Measurements from ENCODE around the gene TMEM187. TPM values are rescaled to one million over a fixed set of nuclear protein-coding genes. Genes with fewer than 3 reads are reported as not detected.

The TMEM187 gene, protein sequence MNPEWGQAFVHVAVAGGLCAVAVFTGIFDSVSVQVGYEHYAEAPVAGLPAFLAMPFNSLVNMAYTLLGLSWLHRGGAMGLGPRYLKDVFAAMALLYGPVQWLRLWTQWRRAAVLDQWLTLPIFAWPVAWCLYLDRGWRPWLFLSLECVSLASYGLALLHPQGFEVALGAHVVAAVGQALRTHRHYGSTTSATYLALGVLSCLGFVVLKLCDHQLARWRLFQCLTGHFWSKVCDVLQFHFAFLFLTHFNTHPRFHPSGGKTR
- 3.9 TPM for polyA plus RNA-seq (2013)

DNA sequence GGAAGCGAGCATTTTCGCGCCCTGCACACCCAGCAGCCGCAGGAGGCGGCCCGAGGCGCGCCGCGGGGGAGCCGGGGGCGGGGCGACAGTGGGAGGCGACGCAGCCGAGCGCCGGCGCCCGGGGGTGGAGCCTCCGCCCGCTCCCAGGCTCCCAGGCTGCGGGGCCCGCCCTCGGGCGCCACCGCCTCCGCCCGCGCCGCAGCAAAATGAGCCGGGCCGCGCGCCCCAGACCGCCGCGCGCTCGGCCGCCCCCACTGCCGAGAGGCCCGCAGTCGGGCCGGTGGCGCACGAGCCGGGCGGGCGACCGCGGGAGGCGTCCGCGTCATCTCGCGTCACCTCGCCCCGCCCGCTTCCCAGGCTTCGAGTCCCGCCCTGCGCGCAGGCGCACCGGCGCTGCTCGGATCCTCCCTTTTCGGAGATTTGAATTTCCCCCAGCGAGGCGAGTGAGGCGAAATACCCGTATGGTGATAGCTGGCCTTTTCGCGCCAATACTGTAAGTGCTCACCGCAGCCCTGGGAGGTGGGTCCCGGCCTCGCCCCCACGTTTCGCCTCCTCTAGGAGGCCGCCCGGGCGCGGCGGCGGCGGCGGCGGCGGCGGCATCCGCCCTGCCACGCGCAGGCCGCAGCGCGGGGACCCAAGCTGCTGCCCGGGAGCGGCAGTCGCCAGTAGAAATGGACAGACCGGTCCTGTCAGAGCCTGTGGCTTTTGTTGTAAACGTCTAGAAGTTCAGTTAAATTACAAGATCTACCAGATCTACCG lies at the start of gene TMEM187:
Gene TMEM187 (plus strand): TSS at position 387 of the 759 bp plus-strand sequence. CDS start 9,309 bp downstream, outside the sequence.
- CTCF ChIA-PET = no interaction called here
- H3K27me3 ChIP-seq (replicated peaks in 2 of 5; ENCODE audit: control insufficient read depth in 4 of 5, insufficient read depth in 5 of 5, low read length in 4 of 5) = peaks cover 0 to 13% (median 0%) of the 10 kb centered on the region in 5 experiments
- peak; percentile 79 to 94 (median 92) for DNase-seq
- POLR2A ChIA-PET = interaction anchor here (1.9 to 2.2 kb wide), 2 partner anchors 30 to 46 kb away, joined by 7 to 11 read pairs; partner anchors contain the start of gene ARHGAP4
- H3K36me3 ChIP-seq (ENCODE audit: control insufficient read depth in 4 of 4, insufficient read depth in 4 of 4, low read length in 3 of 4) = peaks cover 0 to 7% (median under 1%) of the 10 kb centered on the region in 4 experiments
- 18% methylated on average over 87 of the region's 103 CpGs for WGBS (ENCODE audit: insufficient coverage)
- peaks cover 10 to 45% (median 43%) of the 10 kb centered on the region in 4 experiments for H3K4me1 ChIP-seq (ENCODE audit: control extremely low read depth in 1 of 4, control insufficient read depth in 4 of 4, insufficient read depth in 4 of 4, low read length in 3 of 4)
- H3K27ac ChIP-seq (ENCODE audit: insufficient read depth in 1 of 2, low read depth in 1 of 2, low read length in 2 of 2, poor library complexity in 1 of 2, severe bottlenecking in 2 of 2) = peak within 1 kb of the TSS; percentile 98 to 99
- H3K4me3 ChIP-seq (ENCODE audit: control insufficient read depth in 1 of 7, extremely low read depth in 1 of 7, insufficient read depth in 4 of 7, low read depth in 2 of 7, low read length in 6 of 7) = peak within 1 kb of the TSS; percentile 80 to 97 (median 93)
- H3K9me3 ChIP-seq (ENCODE audit: control extremely low read depth in 1 of 5, control insufficient read depth in 4 of 5, insufficient read depth in 2 of 5, low read depth in 1 of 5, low read length in 4 of 5) = no peaks in the 10 kb centered on the region

DNA sequence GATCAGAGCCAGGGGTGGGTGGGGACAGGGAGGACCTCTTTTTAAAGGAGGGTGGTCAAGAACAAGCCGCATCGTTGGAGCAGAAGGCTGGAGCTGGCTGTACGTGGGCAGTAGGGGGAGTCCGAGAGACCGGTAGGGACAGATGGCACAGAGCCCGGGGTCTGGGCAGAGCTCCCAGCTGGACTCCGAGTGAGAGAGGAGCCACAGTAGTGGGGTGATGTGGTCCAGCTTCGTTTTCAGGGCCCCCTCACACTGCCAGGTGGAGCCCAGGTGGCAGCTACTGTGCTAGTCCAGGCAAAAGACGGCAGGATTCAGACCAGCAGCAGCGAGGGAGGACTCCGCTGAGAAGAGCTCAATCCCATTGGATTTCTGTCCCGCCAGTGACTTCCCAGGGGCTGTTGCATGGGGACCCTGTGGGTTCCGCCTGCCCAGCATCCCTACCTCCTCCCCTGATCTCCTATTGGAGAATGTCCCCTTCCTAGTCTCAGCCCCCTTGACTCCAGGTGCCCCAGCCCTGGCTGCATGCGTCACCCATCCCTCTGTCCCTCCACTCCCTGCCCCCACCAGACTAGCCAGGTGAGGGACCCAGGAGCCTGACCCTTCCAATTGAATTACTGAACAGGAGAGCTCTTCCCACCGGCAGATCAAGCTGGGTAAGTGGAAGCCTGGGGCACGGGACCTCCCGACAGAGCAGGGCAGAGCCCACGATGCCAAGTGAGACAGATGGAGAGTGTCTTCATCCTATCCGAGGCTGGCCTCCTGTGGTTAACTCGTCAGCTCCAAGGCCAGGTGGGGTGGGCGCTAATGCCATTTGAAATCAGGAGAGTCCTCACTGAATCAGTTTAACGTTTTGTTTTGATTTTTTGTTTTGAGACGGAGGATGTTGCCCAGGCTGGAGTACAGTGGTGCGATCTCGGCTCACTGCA lies 49.4 kb upstream of the TMEM187 start:
- DNase-seq = no peak
- CTCF ChIA-PET = interaction anchor here (1.0 to 19.1 kb wide), 9 partner anchors 10 to 160 kb away, joined by 3 to 482 read pairs (median 10); partner anchors contain the start of genes PLXNB3 and RENBP
- H3K27me3 ChIP-seq (replicated peaks in 2 of 5; ENCODE audit: control insufficient read depth in 4 of 5, insufficient read depth in 5 of 5, low read length in 4 of 5) = peaks cover 0 to 21% (median 0%) of the 10 kb centered on the region in 5 experiments
- no peaks in the 10 kb centered on the region for H3K9me3 ChIP-seq (ENCODE audit: control extremely low read depth in 1 of 5, control insufficient read depth in 4 of 5, insufficient read depth in 2 of 5, low read depth in 1 of 5, low read length in 4 of 5)
- H3K4me3 ChIP-seq (ENCODE audit: control insufficient read depth in 1 of 7, extremely low read depth in 1 of 7, insufficient read depth in 4 of 7, low read depth in 2 of 7, low read length in 6 of 7) = peak overlapping the region in 4 of 7 experiments; percentile 17 to 58 (median 34)
- 62% methylated on average over 22 of the region's 25 CpGs for WGBS (ENCODE audit: insufficient coverage)
- H3K27ac ChIP-seq (ENCODE audit: insufficient read depth in 1 of 2, low read depth in 1 of 2, low read length in 2 of 2, poor library complexity in 1 of 2, severe bottlenecking in 2 of 2) = no peak overlapping the region
- H3K36me3 ChIP-seq (ENCODE audit: control insufficient read depth in 4 of 4, insufficient read depth in 4 of 4, low read length in 3 of 4) = peaks cover 0 to 31% (median 16%) of the 10 kb centered on the region in 4 experiments
- POLR2A ChIA-PET = interaction anchor here (0.6 to 3.2 kb wide), 6 partner anchors 12 to 489 kb away, joined by 3 to 20 read pairs (median 4); partner anchors contain the start of gene RENBP
- H3K4me1 ChIP-seq (ENCODE audit: control extremely low read depth in 1 of 4, control insufficient read depth in 4 of 4, insufficient read depth in 4 of 4, low read length in 3 of 4) = peaks cover 9 to 66% (median 57%) of the 10 kb centered on the region in 4 experiments

DNA sequence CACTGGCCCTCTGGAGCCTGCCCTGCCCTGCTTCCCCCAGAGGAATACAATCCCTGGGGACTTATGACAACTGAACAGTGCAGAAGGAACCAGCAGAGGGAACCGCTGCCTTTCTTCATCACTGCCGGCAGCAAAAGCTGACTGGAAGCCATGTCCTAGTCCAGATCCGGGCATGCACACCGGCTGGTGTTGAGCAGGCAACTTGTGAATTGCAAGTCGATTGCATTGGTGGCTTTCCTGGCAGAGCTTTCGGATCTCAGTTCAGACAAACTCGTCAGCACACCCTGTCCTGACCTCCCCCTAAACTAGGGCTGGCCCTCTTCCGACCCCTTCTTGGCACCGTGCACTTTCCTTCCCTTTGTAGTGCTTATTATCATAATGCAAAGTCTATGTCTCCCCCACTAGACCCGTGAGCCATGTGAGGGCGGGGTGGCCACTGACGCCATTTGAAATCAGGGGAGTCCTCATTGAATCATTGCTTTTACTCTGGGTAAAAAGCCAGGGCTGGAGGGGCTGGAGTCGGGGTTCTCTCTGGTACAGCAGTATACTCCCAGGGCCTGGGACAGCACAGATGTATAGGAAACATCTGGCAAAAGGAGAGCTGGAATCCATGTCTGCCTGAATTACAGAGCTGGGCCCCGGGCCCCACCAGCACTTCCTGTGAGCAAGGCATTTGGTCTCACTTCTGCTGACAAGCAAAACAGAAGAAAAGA lies 48.2 kb upstream of the TMEM187 start:
- peak in 2 of 3 donors; percentile 74 to 77 for DNase-seq
- H3K4me1 ChIP-seq (ENCODE audit: control extremely low read depth in 1 of 4, control insufficient read depth in 4 of 4, insufficient read depth in 4 of 4, low read length in 3 of 4) = peaks cover 9 to 70% (median 66%) of the 10 kb centered on the region in 4 experiments
- H3K27ac ChIP-seq (ENCODE audit: insufficient read depth in 1 of 2, low read depth in 1 of 2, low read length in 2 of 2, poor library complexity in 1 of 2, severe bottlenecking in 2 of 2) = peak overlapping the region in 1 of 2 experiments; percentile 79
- no peaks in the 10 kb centered on the region for H3K9me3 ChIP-seq (ENCODE audit: control extremely low read depth in 1 of 5, control insufficient read depth in 4 of 5, insufficient read depth in 2 of 5, low read depth in 1 of 5, low read length in 4 of 5)
- H3K27me3 ChIP-seq (replicated peaks in 2 of 5; ENCODE audit: control insufficient read depth in 4 of 5, insufficient read depth in 5 of 5, low read length in 4 of 5) = peaks cover 0 to 18% (median 0%) of the 10 kb centered on the region in 5 experiments
- WGBS (ENCODE audit: insufficient coverage) = 33% methylated on average over 13 of the region's 14 CpGs
- CTCF ChIA-PET = interaction anchor here (1.0 to 19.1 kb wide), 13 partner anchors 9 to 162 kb away, joined by 3 to 482 read pairs (median 5); partner anchors contain the start of genes HCFC1 and RENBP
- peaks cover 0 to 23% (median 10%) of the 10 kb centered on the region in 4 experiments for H3K36me3 ChIP-seq (ENCODE audit: control insufficient read depth in 4 of 4, insufficient read depth in 4 of 4, low read length in 3 of 4)
- peak overlapping the region in 6 of 7 experiments; percentile 64 to 82 (median 72) for H3K4me3 ChIP-seq (ENCODE audit: control insufficient read depth in 1 of 7, extremely low read depth in 1 of 7, insufficient read depth in 4 of 7, low read depth in 2 of 7, low read length in 6 of 7)
- POLR2A ChIA-PET = interaction anchor here (1.1 to 3.2 kb wide), 3 partner anchors 11 to 23 kb away, joined by 3 to 20 read pairs (median 3); no protein-coding TSS in a partner anchor

DNA sequence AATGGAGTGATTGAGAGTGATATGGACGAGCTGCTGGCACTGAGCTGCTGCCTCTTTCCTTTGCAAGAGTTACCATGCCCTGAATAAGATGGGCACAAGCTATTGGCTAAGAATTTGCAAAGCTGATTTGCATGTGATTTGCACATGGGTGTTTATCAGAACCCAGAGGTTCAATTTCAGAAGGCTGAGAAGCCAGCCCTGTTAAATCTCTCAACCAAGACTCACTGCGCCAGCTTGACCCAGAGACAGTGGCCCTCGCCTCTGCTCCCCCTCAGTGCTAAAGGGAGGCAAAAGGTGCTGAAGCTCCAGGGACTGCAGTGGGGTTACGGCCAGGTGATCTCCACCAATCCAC lies 47.2 kb upstream of the TMEM187 start:
- H3K27ac ChIP-seq (ENCODE audit: insufficient read depth in 1 of 2, low read depth in 1 of 2, low read length in 2 of 2, poor library complexity in 1 of 2, severe bottlenecking in 2 of 2) = peak overlapping the region in 1 of 2 experiments; percentile 79
- POLR2A ChIA-PET = interaction anchor here (1.0 to 3.2 kb wide), 5 partner anchors 13 to 47 kb away, joined by 3 to 20 read pairs (median 3); partner anchors contain the start of gene HCFC1
- DNase-seq = no peak
- H3K9me3 ChIP-seq (ENCODE audit: control extremely low read depth in 1 of 5, control insufficient read depth in 4 of 5, insufficient read depth in 2 of 5, low read depth in 1 of 5, low read length in 4 of 5) = no peaks in the 10 kb centered on the region
- 52% methylated on average over 3 of the region's 4 CpGs for WGBS (ENCODE audit: insufficient coverage)
- H3K4me3 ChIP-seq (ENCODE audit: control insufficient read depth in 1 of 7, extremely low read depth in 1 of 7, insufficient read depth in 4 of 7, low read depth in 2 of 7, low read length in 6 of 7) = peak overlapping the region; percentile 43 to 82 (median 72)
- CTCF ChIA-PET = interaction anchor here (0.8 to 19.1 kb wide), 10 partner anchors 8 to 162 kb away, joined by 3 to 482 read pairs (median 4); partner anchors contain the start of genes HCFC1 and RENBP
- H3K4me1 ChIP-seq (ENCODE audit: control extremely low read depth in 1 of 4, control insufficient read depth in 4 of 4, insufficient read depth in 4 of 4, low read length in 3 of 4) = peaks cover 9 to 78% (median 69%) of the 10 kb centered on the region in 4 experiments
- H3K27me3 ChIP-seq (replicated peaks in 2 of 5; ENCODE audit: control insufficient read depth in 4 of 5, insufficient read depth in 5 of 5, low read length in 4 of 5) = peaks cover 0 to 22% (median 0%) of the 10 kb centered on the region in 5 experiments
- H3K36me3 ChIP-seq (ENCODE audit: control insufficient read depth in 4 of 4, insufficient read depth in 4 of 4, low read length in 3 of 4) = peaks cover 0 to 25% (median 10%) of the 10 kb centered on the region in 4 experiments

DNA sequence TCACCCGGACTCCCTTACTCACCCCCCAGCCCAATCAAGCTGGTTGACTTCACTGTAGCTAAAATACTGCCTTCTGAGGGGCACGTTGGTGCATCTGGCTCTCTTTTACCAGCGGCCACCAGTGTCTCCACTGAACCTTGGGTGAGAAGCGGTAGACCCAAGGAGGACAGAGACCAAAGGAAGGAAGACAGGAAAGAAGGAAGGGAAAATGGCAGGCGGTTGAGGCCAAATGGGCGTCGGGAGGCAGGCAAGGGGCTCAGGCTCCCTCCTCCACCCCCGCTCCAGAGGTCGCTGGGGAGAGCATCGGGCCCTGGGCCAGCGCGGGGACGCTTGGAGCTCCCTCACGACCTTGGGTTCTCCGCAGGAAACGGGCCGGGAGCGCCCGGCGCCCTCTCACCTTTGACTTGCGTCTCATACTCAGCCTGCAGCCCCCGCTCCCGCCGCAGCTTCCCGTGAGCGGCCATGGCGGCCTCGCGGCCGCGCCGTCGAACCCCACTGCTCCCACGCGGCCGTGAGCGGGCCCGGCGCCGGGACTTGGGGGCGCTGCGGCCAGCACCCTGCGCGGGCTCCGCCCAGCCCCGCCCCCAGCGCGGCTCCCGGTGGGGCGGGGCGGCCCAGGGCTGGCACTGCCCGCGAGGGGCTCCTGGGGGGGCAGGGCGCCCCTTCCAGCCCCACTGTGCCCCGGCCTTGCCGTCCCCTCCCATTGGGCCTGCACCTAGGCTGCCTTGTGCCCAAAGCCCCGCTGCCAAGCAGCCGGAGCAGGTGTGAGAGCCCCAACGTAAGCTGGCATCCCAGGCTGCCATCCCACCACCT lies 46.6 kb upstream of the TMEM187 start, which contains the start of gene ARHGAP4:
Gene ARHGAP4 (minus strand): TSS at position 526 of the 813 bp plus-strand sequence. CDS start 62 bp downstream, at position 464.
- Histone ChIP-seq H3K9me3 (ENCODE audit: control extremely low read depth in 1 of 5, control insufficient read depth in 4 of 5, insufficient read depth in 2 of 5, low read depth in 1 of 5, low read length in 4 of 5) (no peaks in the 10 kb centered on the region), H3K36me3 (ENCODE audit: control insufficient read depth in 4 of 4, insufficient read depth in 4 of 4, low read length in 3 of 4) (peaks cover 0 to 23% (median 11%) of the 10 kb centered on the region in 4 experiments), H3K27ac (ENCODE audit: insufficient read depth in 1 of 2, low read depth in 1 of 2, low read length in 2 of 2, poor library complexity in 1 of 2, severe bottlenecking in 2 of 2) (peak within 1 kb of the TSS; percentile 86 to 93), H3K27me3 (replicated peaks in 2 of 5; ENCODE audit: control insufficient read depth in 4 of 5, insufficient read depth in 5 of 5, low read length in 4 of 5) (peaks cover 0 to 21% (median 0%) of the 10 kb centered on the region in 5 experiments), H3K4me3 (ENCODE audit: control insufficient read depth in 1 of 7, extremely low read depth in 1 of 7, insufficient read depth in 4 of 7, low read depth in 2 of 7, low read length in 6 of 7) (peak within 1 kb of the TSS; percentile 43 to 84 (median 74)), H3K4me1 (ENCODE audit: control extremely low read depth in 1 of 4, control insufficient read depth in 4 of 4, insufficient read depth in 4 of 4, low read length in 3 of 4) (peaks cover 9 to 81% (median 69%) of the 10 kb centered on the region in 4 experiments)
- POLR2A ChIA-PET = interaction anchor here (0.5 to 3.2 kb wide), 9 partner anchors 9 to 629 kb away, joined by 3 to 20 read pairs (median 4); partner anchors contain the start of genes HCFC1 and NAA10
- CTCF ChIA-PET = interaction anchor here (0.8 to 19.1 kb wide), 9 partner anchors 7 to 200 kb away, joined by 3 to 482 read pairs (median 5); partner anchors contain the start of genes HCFC1 and RENBP
- DNase-seq = peak in 2 of 3 donors; percentile 58 to 64
- 24% methylated on average over 59 of the region's 59 CpGs for WGBS (ENCODE audit: insufficient coverage)

Measured in common myeloid progenitor, CD34-positive (primary cell).